ENCODE measurements around the gene MRPL24.

Gene MRPL24

DNA sequence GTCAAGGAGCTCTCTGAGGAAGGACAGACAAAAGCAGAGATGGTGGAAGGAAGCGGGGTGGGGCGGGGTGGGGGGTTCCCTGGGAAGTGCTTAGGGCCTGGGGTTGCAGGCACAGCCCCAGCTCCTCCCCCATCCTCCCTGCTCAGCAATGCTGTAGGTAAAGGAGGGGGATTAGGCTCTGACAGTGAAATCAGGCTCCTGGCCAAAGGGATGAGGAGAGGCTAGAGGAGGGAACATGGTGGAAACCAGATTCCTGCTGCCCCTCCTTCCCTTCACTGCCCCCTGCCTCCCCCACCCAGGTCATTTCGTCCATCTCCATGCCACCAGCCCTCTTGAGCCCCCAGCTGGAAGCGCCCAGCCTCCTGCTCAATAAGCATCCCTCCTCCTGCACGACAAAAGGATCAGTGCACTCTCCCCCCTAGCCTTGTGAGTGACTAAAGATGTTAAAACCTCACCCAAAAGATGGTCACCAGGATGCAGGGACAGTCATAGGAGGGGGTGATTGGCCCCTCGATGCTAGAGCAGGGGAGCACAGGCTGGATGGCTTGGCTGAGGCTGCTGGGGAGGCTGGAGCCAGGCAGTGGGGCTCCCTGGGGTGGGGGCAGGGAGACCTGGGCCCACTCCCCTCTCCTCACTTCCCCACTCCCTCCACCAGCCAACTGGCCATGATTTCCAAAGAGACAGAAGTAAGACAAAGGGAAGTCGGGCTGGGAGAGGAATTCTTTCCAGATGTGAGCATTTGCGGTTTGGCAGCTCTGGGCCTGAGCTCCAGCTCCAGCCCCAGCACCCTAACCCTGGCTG, 33.3 kb downstream of the MRPL24 start:
- H3K4me1 ChIP-seq (ENCODE audit: low read depth, poor library complexity, severe bottlenecking), result peaks cover 20% of the 10 kb centered on the region
- no peaks in the 10 kb centered on the region for H4K20me1 ChIP-seq (ENCODE audit: insufficient read depth)
- H3K4me2 ChIP-seq, result no peak overlapping the region
- no peaks in the 10 kb centered on the region for H3K36me3 ChIP-seq (ENCODE audit: insufficient read depth)
- H3K4me3 ChIP-seq (IDR thresholded peaks at IDR 0.05; ENCODE audit: insufficient read depth, low read depth, low read length), result no peak overlapping the region
- peaks cover 78% of the 10 kb centered on the region for H3K27me3 ChIP-seq (ENCODE audit: insufficient read depth, low read depth)
- H3K27ac ChIP-seq, result no peak overlapping the region
- TF ChIP-seq, protein P1, sequence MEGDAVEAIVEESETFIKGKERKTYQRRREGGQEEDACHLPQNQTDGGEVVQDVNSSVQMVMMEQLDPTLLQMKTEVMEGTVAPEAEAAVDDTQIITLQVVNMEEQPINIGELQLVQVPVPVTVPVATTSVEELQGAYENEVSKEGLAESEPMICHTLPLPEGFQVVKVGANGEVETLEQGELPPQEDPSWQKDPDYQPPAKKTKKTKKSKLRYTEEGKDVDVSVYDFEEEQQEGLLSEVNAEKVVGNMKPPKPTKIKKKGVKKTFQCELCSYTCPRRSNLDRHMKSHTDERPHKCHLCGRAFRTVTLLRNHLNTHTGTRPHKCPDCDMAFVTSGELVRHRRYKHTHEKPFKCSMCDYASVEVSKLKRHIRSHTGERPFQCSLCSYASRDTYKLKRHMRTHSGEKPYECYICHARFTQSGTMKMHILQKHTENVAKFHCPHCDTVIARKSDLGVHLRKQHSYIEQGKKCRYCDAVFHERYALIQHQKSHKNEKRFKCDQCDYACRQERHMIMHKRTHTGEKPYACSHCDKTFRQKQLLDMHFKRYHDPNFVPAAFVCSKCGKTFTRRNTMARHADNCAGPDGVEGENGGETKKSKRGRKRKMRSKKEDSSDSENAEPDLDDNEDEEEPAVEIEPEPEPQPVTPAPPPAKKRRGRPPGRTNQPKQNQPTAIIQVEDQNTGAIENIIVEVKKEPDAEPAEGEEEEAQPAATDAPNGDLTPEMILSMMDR (conservative IDR thresholded peaks at IDR 0.05; ENCODE audit: low read depth, low read length), result no peak
- no peaks in the 10 kb centered on the region for H3K79me2 ChIP-seq (ENCODE audit: insufficient read depth, low read depth)
- H3K9ac ChIP-seq, result no peak overlapping the region
- no peak overlapping the region for H2AFZ ChIP-seq (ENCODE audit: low read depth)

DNA sequence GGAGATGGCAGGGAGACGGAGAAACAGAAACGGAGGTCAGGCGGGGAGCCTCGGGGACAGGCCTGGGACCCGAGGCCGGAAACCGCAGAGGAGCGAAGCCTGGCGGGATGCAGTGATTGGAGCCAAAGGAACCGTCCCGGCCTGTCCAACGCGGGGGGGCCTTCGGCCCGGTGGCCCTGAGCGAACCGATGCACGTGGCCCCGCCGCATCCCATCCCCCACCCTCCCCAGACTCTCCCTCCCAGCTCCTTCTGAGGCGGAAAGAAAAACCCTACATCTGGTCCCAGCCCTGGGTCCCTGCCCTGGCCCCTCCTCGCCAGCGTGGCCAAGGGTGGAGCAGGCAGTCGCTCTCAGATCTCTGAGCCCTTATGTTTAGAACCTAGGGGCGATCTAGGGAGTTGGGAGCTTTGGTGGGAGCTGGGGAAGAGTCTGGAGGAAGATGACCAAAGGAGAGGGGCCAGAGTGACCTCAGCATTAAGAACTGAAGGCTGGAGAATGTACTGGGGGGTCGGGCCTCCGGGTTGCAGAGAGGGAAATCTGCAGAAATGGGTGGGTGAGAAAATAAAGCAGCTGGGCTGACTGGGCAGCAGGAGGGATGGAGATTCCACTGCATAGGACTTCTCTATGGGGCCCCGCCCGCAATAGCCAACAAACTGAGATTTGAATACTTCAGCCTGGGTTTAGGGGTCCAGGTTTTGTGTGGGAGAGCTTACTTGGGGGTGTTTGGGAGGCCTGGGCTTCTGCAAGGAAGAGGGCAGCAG, 34.1 kb downstream of the MRPL24 start:
- no peaks in the 10 kb centered on the region for H4K20me1 ChIP-seq (ENCODE audit: insufficient read depth)
- H2AFZ ChIP-seq (ENCODE audit: low read depth), result peak overlapping the region; percentile 72
- peaks cover 83% of the 10 kb centered on the region for H3K27me3 ChIP-seq (ENCODE audit: insufficient read depth, low read depth)
- peak overlapping the region; percentile 91 for H3K4me3 ChIP-seq (IDR thresholded peaks at IDR 0.05; ENCODE audit: insufficient read depth, low read depth, low read length)
- H3K27ac ChIP-seq, result no peak overlapping the region
- peak overlapping the region; percentile 79 for H3K4me2 ChIP-seq
- no peaks in the 10 kb centered on the region for H3K79me2 ChIP-seq (ENCODE audit: insufficient read depth, low read depth)
- TF ChIP-seq, protein P1 (conservative IDR thresholded peaks at IDR 0.05; ENCODE audit: low read depth, low read length), result no peak
- no peaks in the 10 kb centered on the region for H3K36me3 ChIP-seq (ENCODE audit: insufficient read depth)
- H3K4me1 ChIP-seq (ENCODE audit: low read depth, poor library complexity, severe bottlenecking), result peaks cover 20% of the 10 kb centered on the region
- H3K9ac ChIP-seq, result peak overlapping the region; percentile 10; the same call in 1 of the 2 replicates

DNA sequence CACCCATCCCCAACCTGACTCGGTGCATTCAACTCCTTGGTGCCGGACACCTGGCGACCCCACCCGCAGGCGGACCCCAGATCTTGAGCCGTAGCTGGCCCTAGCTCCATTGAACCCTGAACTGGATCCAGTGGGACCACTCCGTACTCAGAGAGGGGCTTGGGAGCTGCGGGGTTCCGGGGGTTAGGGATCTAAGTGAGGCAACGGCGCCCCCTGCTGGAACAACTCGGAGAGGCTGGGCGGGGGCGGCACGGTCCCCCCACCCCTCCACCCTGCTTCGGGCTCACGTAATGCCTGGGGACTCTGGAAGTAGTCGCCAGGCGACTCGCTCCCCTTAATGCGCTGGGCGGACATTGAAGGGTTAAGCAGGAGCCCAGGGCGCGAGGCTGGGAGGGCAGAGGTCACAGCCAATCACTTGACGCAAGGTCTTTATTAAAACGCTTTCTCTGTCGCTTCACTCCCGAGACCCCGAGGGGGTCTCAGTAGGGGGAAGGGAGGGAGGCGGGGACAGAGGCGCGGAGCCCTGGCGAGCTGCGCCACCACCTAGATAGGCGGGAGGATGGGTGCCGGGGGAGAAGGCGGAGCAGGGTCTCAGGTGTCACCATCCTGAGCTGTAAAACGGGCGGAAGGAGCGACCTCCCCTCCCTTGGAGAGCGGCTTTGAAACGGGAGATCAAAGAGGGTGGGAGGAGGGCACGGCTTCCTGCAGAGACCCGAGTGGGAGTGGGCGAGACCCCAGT, 34.8 kb downstream of the MRPL24 start:
- no peaks in the 10 kb centered on the region for H3K36me3 ChIP-seq (ENCODE audit: insufficient read depth)
- TF ChIP-seq, protein P1 (conservative IDR thresholded peaks at IDR 0.05; ENCODE audit: low read depth, low read length), result peak; percentile 100
- H3K4me3 ChIP-seq (IDR thresholded peaks at IDR 0.05; ENCODE audit: insufficient read depth, low read depth, low read length), result peak overlapping the region; percentile 91
- peaks cover 86% of the 10 kb centered on the region for H3K27me3 ChIP-seq (ENCODE audit: insufficient read depth, low read depth)
- H3K4me1 ChIP-seq (ENCODE audit: low read depth, poor library complexity, severe bottlenecking), result peaks cover 20% of the 10 kb centered on the region
- H3K9ac ChIP-seq, result peak overlapping the region; percentile 10; the same call in 1 of the 2 replicates
- no peaks in the 10 kb centered on the region for H3K79me2 ChIP-seq (ENCODE audit: insufficient read depth, low read depth)
- peak overlapping the region; percentile 79 for H3K4me2 ChIP-seq
- no peak overlapping the region for H3K27ac ChIP-seq
- H2AFZ ChIP-seq (ENCODE audit: low read depth), result peak overlapping the region; percentile 72
- H4K20me1 ChIP-seq (ENCODE audit: insufficient read depth), result no peaks in the 10 kb centered on the region

DNA sequence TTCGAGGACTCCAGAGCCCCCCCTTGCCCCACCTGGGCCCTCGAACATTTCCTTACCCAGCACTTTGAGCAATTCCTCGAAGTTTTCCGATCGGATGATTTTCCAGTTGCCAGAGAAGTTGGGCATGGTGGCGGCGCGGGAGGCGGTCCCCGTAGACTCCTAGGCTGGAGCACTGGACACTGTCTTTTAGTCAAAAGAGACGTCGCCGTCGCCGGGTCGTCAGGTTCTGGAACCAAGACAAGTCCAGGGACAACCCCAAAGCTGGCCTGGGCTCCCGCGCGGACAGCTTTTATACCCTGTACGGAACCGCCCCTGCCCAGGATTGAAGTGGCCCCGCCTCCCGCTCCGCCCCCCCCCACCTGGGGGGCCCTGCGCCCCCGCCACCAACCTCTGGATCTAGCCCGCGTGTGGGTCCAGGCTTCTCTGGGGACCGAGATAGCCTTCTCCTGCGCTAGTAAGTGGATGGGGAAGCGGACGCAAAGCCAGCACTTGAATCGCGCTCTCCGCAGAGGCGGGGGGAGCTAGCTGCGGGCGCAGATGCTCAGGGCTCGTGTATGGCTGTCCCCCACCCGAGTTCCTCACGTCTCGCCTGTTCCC, 35.5 kb downstream of the MRPL24 start, which contains the start of gene CRABP2:
Gene CRABP2 (minus strand): TSS at position 263 of the 597 bp plus-strand sequence. CDS start 137 bp downstream, at position 126.
- Histone ChIP-seq H3K27me3 (ENCODE audit: insufficient read depth, low read depth) (peaks cover 92% of the 10 kb centered on the region), H3K4me2 (peak within 1 kb of the TSS; percentile 79), H2AFZ (ENCODE audit: low read depth) (peak within 1 kb of the TSS; percentile 72), H4K20me1 (ENCODE audit: insufficient read depth) (no peaks in the 10 kb centered on the region), H3K9ac (peak within 1 kb of the TSS; percentile 10; the same call in 1 of the 2 replicates), H3K27ac (no peak within 1 kb of the TSS), H3K36me3 (ENCODE audit: insufficient read depth) (no peaks in the 10 kb centered on the region), H3K4me3 (IDR thresholded peaks at IDR 0.05; ENCODE audit: insufficient read depth, low read depth, low read length) (peak within 1 kb of the TSS; percentile 91), H3K79me2 (ENCODE audit: insufficient read depth, low read depth) (no peaks in the 10 kb centered on the region), H3K4me1 (ENCODE audit: low read depth, poor library complexity, severe bottlenecking) (peaks cover 20% of the 10 kb centered on the region)
- TF ChIP-seq, protein P1 (conservative IDR thresholded peaks at IDR 0.05; ENCODE audit: low read depth, low read length), result no peak
